Measurements from ENCODE around the gene NSMCE4A. TPM values are rescaled to one million over a fixed set of nuclear protein-coding genes. Genes with fewer than 3 reads are reported as not detected.
"Not testable (repeated sequence)": the region's sequence is repeated elsewhere in the genome, so short reads cannot be mapped to it uniquely, and the experiment has no call there.

Gene NSMCE4A
- total RNA-seq, 2 donors from 2014 or later: 55.0 to 63.9 TPM

- no peak for TF ChIP-seq CTCF (IDR thresholded peaks at IDR 0.05)
- intact Hi-C loops (cut with DNase I): no loop called here
- no peak overlapping the region for H3K4me3 ChIP-seq
- no peak overlapping the region for H3K27ac ChIP-seq
- no peak overlapping the region for H3K9ac ChIP-seq (ENCODE audit: low read depth in 2 of 2, low read length in 2 of 2)
- no peaks in the 10 kb centered on the region for H3K4me1 ChIP-seq
- no peak for DNase-seq
- no peaks in the 10 kb centered on the region for H3K36me3 ChIP-seq
- H3K27me3 ChIP-seq: no peaks in the 10 kb centered on the region
- no peaks in the 10 kb centered on the region for H3K9me3 ChIP-seq
These were observed 23.4 kb upstream of the NSMCE4A start for GRCh38 chr10:121998462-121998861.

- TF ChIP-seq CTCF (IDR thresholded peaks at IDR 0.05): no peak
- Histone ChIP-seq H3K9ac (ENCODE audit: low read depth in 2 of 2, low read length in 2 of 2) (peak overlapping the region in 1 of 2 donors; percentile 52), H3K4me1 (no peaks in the 10 kb centered on the region), H3K27ac (peak overlapping the region; percentile 75), H3K36me3 (no peaks in the 10 kb centered on the region), H3K9me3 (no peaks in the 10 kb centered on the region), H3K27me3 (no peaks in the 10 kb centered on the region), H3K4me3 (no peak overlapping the region)
- peak; percentile 74 for DNase-seq
- intact Hi-C loops (cut with DNase I): no loop called here
These were observed 19.5 kb upstream of the NSMCE4A start for GRCh38 chr10:121994429-121994941.

GRCh38 chr10:121991727-121992126 lies 16.7 kb upstream of the NSMCE4A start:
- H3K4me1 ChIP-seq; DNase-seq; H3K36me3 ChIP-seq; H3K27ac ChIP-seq; H3K9me3 ChIP-seq; H3K27me3 ChIP-seq; H3K9ac ChIP-seq (ENCODE audit: low read depth in 2 of 2, low read length in 2 of 2); intact Hi-C loops (cut with DNase I); H3K4me3 ChIP-seq: not testable (repeated sequence)

- H3K36me3 ChIP-seq: no peaks in the 10 kb centered on the region
- H3K9me3 ChIP-seq: no peaks in the 10 kb centered on the region
- intact Hi-C loops (cut with DNase I): no loop called here
- DNase-seq: peak; percentile 69
- no peaks in the 10 kb centered on the region for H3K4me1 ChIP-seq
- no peaks in the 10 kb centered on the region for H3K27me3 ChIP-seq
- H3K27ac ChIP-seq: no peak overlapping the region
- no peak for TF ChIP-seq CTCF (IDR thresholded peaks at IDR 0.05)
- H3K9ac ChIP-seq (ENCODE audit: low read depth in 2 of 2, low read length in 2 of 2): peak overlapping the region in 1 of 2 donors; percentile 34
- H3K4me3 ChIP-seq: no peak overlapping the region
These were observed 15.1 kb upstream of the NSMCE4A start for GRCh38 chr10:121990015-121990677.

GRCh38 chr10:121988361-121989324 lies 13.6 kb upstream of the NSMCE4A start, which contains the start of gene TACC2:
Gene TACC2, plus strand, starts transcription at chr10:121989163. Its CDS starts 32,819 bp downstream, at chr10:122021982.
- no peak within 1 kb of the TSS for H3K27ac ChIP-seq
- H3K4me3 ChIP-seq: no peak within 1 kb of the TSS
- intact Hi-C loops (cut with DNase I): no loop called here

More at GRCh38 chr10:121988361-121989324, 13.6 kb upstream of the NSMCE4A start, which contains the start of gene TACC2:
- Histone ChIP-seq H3K9ac (ENCODE audit: low read depth in 2 of 2, low read length in 2 of 2) (peak within 1 kb of the TSS in 1 of 2 donors; percentile 34), H3K9me3 (no peaks in the 10 kb centered on the region), H3K36me3 (no peaks in the 10 kb centered on the region), H3K4me1 (no peaks in the 10 kb centered on the region), H3K27me3 (no peaks in the 10 kb centered on the region)
- no peak for TF ChIP-seq CTCF (IDR thresholded peaks at IDR 0.05)
- no peak for DNase-seq
